Calu3 (cell line): ENCODE measurements around the gene HMOX2. TPM values are rescaled to one million over a fixed set of nuclear protein-coding genes. Genes with fewer than 3 reads are reported as not detected.

Experiments used
- BruUV-seq: library from RNA; stranded (reverse); fragments of 400-500 nt; replicated peaks from 2 replicates; lab custom pipeline; 2021; lab: Mats Ljungman, UMichigan
- CTCF ChIA-PET: fragments of 300-600 bp; sonication (Branson Sonifier 250); formaldehyde crosslinking; loops from one replicate; lab custom pipeline; 2022; ENCODE audit warnings: antibody characterized with exemption; lab: Charles Lee
- DNase-seq: peaks from one replicate; pipeline ENCODE4 v3.0.0; 2022
- H3K27ac Mint-ChIP-seq: one replicate; pipeline ENCODE4 v1.8.0; 2022; ENCODE audit warnings: mixed read lengths; ENCODE audit not compliant: unreplicated experiment
- H3K27me3 Mint-ChIP-seq: one replicate; pipeline ENCODE4 v1.8.0; 2022; ENCODE audit warnings: mixed read lengths; ENCODE audit not compliant: unreplicated experiment
- H3K36me3 Mint-ChIP-seq: one replicate; pipeline ENCODE4 v1.8.0; 2022; ENCODE audit warnings: mild to moderate bottlenecking, moderate library complexity, mixed read lengths; ENCODE audit not compliant: insufficient read depth, unreplicated experiment
- H3K4me1 Mint-ChIP-seq: one replicate; pipeline ENCODE4 v1.8.0; 2022; ENCODE audit warnings: mild to moderate bottlenecking, low read depth, mixed read lengths; ENCODE audit not compliant: unreplicated experiment
- H3K4me3 Mint-ChIP-seq: one replicate; pipeline ENCODE4 v1.8.0; 2022; ENCODE audit warnings: mild to moderate bottlenecking, low read depth, moderate library complexity, mixed read lengths; ENCODE audit not compliant: unreplicated experiment
- H3K9me3 Mint-ChIP-seq: one replicate; pipeline ENCODE4 v1.8.0; 2022; ENCODE audit warnings: low read depth, mixed read lengths; ENCODE audit not compliant: unreplicated experiment
- CTCF ChIP-seq: fragments of 200-600 bp; IDR thresholded peaks from one replicate; pipeline ENCODE4 v1.8.0; 2022; ENCODE audit warnings: antibody characterized with exemption; ENCODE audit not compliant: unreplicated experiment
- intact Hi-C: fragments of 100-400 bp; cut with micrococcal nuclease; formaldehyde crosslinking; loops from one replicate; pipeline ENCODE4 v1.10.0; 2022; ENCODE audit not compliant: unreplicated experiment
- total RNA-seq: library from RNA; stranded (reverse); gene quantifications from 2 replicates; pipeline ENCODE4 v1.2.3, GENCODE V29; 2022

HMOX2 gene
- total RNA-seq, 1 experiment from 2014 or later: 79.2 TPM

- H3K4me1 Mint-ChIP-seq: no peaks in the 10 kb centered on the region
- no peaks in the 10 kb centered on the region for H3K9me3 Mint-ChIP-seq
- no TSS peak for BruUV-seq
- no peak for TF ChIP-seq CTCF
- no peak for DNase-seq
- H3K27me3 Mint-ChIP-seq: no peaks in the 10 kb centered on the region
- peaks cover 81% of the 10 kb centered on the region for H3K36me3 Mint-ChIP-seq
- no peak overlapping the region for H3K4me3 Mint-ChIP-seq
- H3K27ac Mint-ChIP-seq: no peak overlapping the region
- CTCF ChIA-PET: no interaction called here
- intact Hi-C loops: no loop called here
Measured at GRCh38 chr16:4455951-4456350, 20.2 kb upstream of the HMOX2 start.

- no peak for TF ChIP-seq CTCF
- no peak for DNase-seq
- Mint-ChIP-seq H3K27me3 (no peaks in the 10 kb centered on the region), H3K36me3 (peaks cover 82% of the 10 kb centered on the region), H3K4me3 (no peak overlapping the region), H3K27ac (no peak overlapping the region), H3K9me3 (no peaks in the 10 kb centered on the region), H3K4me1 (no peaks in the 10 kb centered on the region)
- no TSS peak for BruUV-seq
- CTCF ChIA-PET: interaction anchor here (0.7 kb wide), 2 partner anchors 15 to 88 kb away, joined by 3 to 6 read pairs; no protein-coding TSS in a partner anchor
- intact Hi-C loops: no loop called here
Measured at GRCh38 chr16:4460936-4461249, 15.3 kb upstream of the HMOX2 start.

- peaks cover 82% of the 10 kb centered on the region for H3K36me3 Mint-ChIP-seq
- no peak overlapping the region for H3K27ac Mint-ChIP-seq
Measured at GRCh38 chr16:4461250-4462085, 14.7 kb upstream of the HMOX2 start.

GRCh38 chr16:4463522-4464163 lies 12.6 kb upstream of the HMOX2 start:
- no peak for TF ChIP-seq CTCF
- no TSS peak for BruUV-seq
- no peak overlapping the region for H3K4me3 Mint-ChIP-seq
- intact Hi-C loops: no loop called here
- no peak overlapping the region for H3K27ac Mint-ChIP-seq
- CTCF ChIA-PET: no interaction called here
- H3K36me3 Mint-ChIP-seq: peaks cover 84% of the 10 kb centered on the region
- H3K9me3 Mint-ChIP-seq: no peaks in the 10 kb centered on the region
- DNase-seq: no peak
- no peaks in the 10 kb centered on the region for H3K27me3 Mint-ChIP-seq
- H3K4me1 Mint-ChIP-seq: no peaks in the 10 kb centered on the region

More at GRCh38 chr16:4461250-4462085, 14.7 kb upstream of the HMOX2 start:
- intact Hi-C loops: no loop called here
- no peak for DNase-seq
- H3K27me3 Mint-ChIP-seq: no peaks in the 10 kb centered on the region
- CTCF ChIA-PET: no interaction called here
- H3K9me3 Mint-ChIP-seq: no peaks in the 10 kb centered on the region
- no peak overlapping the region for H3K4me3 Mint-ChIP-seq
- TF ChIP-seq CTCF: no peak
- no peaks in the 10 kb centered on the region for H3K4me1 Mint-ChIP-seq
- BruUV-seq: no TSS peak
